Right lobe of liver (tissue), 4 donors: ENCODE measurements around the gene HNRNPA1.
"Not testable (repeated sequence)": the region's sequence is repeated elsewhere in the genome, so short reads cannot be mapped to it uniquely, and the experiment has no call there.

Experiments
- POLR2A ChIP-seq: fragments of 450-650 bp; IDR thresholded peaks from one replicate; pipeline ENCODE4 v1.6.1; 2017; ENCODE audit warnings: antibody characterized with exemption, mild to moderate bottlenecking
- TF ChIP-seq, protein P1 (sequence below), 4 donors: fragments of 200-600 bp in 3 of 4; fragments of 450-650 bp in 1 of 4; IDR thresholded peaks; one replicate each; pipeline versions ENCODE4 v1.5.1 to v1.8.0; 2016 to 2022; ENCODE audit warnings: antibody characterized with exemption in 4 of 4, mild to moderate bottlenecking in 2 of 4
- donor health status: DM: no; HTN: no; CAD: no.
- donor health status: DM: no; HTN: no; CAD: no.
- donor health status: DM: no; HTN: yes; CAD: no.

GRCh38 chr12:54312309-54312708 is 31.8 kb downstream of the HNRNPA1 start:
- TF ChIP-seq, protein P1, sequence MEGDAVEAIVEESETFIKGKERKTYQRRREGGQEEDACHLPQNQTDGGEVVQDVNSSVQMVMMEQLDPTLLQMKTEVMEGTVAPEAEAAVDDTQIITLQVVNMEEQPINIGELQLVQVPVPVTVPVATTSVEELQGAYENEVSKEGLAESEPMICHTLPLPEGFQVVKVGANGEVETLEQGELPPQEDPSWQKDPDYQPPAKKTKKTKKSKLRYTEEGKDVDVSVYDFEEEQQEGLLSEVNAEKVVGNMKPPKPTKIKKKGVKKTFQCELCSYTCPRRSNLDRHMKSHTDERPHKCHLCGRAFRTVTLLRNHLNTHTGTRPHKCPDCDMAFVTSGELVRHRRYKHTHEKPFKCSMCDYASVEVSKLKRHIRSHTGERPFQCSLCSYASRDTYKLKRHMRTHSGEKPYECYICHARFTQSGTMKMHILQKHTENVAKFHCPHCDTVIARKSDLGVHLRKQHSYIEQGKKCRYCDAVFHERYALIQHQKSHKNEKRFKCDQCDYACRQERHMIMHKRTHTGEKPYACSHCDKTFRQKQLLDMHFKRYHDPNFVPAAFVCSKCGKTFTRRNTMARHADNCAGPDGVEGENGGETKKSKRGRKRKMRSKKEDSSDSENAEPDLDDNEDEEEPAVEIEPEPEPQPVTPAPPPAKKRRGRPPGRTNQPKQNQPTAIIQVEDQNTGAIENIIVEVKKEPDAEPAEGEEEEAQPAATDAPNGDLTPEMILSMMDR (IDR thresholded peaks at IDR 0.05), result not testable (repeated sequence)
- not testable (repeated sequence) for TF ChIP-seq POLR2A
